HG02884 (cell line): ENCODE data around the gene SUN1.
"Not testable (repeated sequence)": the region's sequence is repeated elsewhere in the genome, so short reads cannot be mapped to it uniquely, and the experiment has no call there.

Experiments
- ATAC-seq: cut with Tn5 transposase; IDR thresholded peaks from one replicate; pipeline ENCODE4 v1.9.1; 2021; ENCODE audit warnings: mild to moderate bottlenecking, moderate library complexity; ENCODE audit not compliant: unreplicated experiment

SUN1 gene

GRCh38 chr7:901041-901387, 68.7 kb downstream of the SUN1 start:
- ATAC-seq, result no peak

DNA sequence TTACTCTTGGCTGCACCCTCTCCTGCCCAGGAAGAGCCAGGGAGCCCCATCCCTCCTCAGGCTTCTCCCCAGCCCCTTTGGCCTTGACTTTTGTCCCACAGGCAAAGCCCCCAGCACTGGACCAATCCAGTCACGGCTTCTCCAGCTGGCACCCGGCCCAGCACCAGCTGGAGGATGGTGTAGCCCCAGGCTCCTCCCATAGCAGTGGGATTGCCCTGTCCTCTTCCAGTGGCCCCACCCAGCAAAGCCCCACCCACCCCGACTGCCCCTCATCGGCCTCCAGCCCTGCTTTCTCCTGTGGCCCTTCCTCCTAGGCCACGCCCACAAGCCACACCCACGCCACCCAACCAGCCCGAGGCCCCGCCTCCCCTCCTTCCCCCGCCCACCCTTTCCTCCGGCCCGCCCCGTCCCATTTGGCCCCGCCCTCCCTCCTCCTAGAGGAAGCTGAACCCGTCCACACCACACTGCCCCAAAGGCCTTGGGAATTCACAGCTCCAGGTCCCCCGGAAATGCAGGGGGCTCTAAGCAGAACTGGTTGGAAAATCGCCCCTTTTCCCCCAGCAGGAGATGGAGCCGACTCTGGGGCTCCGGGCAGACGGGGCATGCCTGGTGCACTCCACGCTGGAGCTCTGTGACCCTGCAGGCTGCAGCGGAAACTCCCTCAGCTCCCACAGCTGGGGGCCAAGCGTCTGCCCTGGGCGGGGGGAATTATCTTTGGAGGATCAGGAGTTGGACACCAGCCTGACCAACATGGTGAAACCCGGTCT, 69.3 kb downstream of the SUN1 start:
- no peak for ATAC-seq

DNA sequence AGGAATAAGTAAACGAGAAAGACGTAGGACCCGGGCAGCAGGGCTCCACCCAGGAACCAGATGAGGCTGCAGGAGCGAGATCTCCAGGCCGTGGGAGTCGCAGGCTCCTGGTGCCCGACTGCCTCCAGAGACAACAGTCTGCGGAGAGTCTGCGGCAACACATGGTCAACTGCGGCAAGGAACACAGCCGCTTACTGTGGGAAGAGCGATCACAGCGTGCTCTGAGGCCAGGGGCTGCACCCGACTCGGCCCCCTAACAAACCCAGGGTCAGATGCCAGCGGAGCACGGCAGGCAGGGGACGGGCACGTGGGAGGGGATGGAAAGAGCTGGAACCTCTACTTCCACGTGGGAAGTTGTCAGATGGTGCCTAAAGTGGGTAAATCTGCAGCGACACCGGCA, 70.7 kb downstream of the SUN1 start:
- ATAC-seq, result no peak

GRCh38 chr7:903921-904755, 71.9 kb downstream of the SUN1 start:
- no peak for ATAC-seq

DNA sequence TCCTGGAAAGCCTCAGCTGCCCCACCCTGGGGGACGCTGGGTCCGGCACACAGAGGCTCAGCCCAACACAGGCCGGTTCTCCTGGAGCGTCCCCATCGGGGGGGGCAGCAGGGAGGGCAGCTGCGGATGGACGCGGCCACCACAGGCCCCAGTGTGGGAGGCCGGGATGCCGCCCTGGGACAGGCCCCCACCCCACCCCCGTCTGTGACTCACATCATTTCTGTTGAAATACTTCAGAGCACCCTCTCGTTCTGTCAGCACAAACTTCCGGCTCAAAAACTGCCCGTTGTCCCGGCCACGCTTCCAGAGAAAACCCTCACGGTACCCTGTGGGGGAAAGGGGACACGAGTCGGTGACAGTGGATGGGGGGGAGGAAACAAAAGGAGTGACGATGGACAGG, 72.6 kb downstream of the SUN1 start:
- no peak for ATAC-seq

GRCh38 chr7:906776-907157, 74.5 kb downstream of the SUN1 start:
- no peak for ATAC-seq

DNA sequence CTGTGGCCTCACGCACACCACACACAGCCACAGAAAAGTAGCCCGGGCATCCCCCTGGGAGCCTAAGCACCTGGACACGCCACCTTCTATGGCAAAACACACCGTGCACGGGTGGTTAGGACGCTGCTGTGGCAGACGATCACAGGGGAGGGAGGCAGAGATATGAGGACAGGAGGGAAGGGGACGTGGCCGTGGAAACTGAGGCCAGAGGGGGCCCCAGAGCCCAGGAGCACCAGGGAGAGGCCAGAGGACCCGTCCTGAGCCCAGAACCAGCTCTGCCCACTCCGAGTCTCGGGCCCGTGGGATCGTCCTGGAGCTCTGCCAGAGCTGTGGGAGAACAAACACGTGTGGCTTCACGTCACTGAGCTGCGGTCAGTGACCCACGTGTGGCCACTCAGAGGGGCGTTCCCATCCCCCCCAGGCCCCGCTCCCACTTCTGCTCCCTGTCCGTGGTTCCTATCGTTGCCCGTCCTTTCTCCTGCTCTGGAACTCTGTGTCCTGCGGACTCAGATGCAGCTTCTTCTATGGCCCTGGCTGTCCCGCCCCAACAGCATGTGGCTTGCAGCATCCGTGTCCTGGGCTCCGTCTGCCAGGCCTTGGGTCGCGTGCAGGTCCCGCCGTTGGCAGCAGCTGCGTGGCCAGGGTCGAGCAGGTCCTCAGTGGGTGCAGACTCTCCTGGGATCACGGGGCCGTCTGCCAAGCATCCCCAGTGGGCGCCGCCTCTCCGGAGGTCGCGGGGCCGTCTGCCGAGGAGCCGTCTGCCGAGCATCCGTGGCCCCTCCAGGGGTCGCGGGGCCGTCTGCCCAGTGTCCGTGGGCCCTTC, 75.1 kb downstream of the SUN1 start:
- no peak for ATAC-seq

DNA sequence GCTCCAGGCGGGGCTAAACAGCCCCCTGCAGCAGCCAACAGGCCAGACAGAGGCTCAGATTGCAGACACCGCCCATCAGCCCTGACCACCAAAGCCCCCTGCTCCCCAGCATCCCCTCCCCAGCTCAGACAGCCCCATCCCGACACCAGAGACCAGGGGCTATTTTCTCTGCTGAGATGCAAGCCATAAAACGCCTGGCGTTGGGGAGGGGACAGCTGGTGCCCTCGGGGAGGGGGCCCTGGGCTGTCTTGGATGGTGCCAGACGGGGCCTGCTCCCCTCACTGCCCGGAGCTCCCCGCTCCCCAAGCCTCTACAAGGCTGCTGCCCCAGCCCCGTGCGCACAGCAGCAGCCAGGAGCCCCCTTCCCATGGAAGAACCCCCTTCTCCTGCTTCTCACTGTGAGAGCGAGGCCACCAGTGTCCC, 75.9 kb downstream of the SUN1 start:
- ATAC-seq, result no peak

DNA sequence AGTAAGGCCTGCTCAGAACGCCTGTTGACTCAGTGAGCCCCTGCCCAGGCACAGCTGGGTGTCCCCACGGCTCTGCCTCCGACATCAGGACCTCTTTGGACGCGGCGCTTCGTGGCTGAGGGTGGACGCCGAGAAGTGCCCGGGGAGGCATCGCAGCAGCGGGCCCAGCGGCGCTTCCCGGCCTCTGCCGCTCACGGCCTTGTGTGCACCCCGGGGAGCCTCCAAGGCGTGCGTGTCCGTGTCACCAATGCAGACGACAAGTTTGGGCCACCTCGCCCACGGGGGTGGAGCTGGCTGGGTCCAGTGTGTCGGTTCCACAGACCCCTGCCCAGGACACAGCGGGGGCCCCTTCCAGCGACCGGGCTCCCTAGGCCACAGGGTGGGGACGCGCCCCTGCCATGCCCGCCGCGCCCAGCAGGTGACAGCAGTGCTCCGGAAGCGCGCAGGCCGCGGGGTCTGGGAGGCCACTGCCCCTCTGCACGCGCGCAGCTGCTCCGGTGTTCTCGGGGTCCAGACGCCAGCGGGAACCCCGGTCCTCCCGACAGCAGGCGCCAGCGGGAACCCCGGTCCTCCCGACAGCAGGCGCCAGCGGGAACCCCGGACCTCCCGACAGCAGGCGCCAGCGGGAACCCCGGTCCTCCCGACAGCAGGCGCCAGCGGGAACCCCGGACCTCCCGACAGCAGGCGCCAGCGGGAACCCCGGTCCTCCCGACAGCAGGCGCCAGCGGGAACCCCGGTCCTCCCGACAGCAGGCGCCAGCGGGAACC, 76.5 kb downstream of the SUN1 start:
- ATAC-seq, result not testable (repeated sequence)

DNA sequence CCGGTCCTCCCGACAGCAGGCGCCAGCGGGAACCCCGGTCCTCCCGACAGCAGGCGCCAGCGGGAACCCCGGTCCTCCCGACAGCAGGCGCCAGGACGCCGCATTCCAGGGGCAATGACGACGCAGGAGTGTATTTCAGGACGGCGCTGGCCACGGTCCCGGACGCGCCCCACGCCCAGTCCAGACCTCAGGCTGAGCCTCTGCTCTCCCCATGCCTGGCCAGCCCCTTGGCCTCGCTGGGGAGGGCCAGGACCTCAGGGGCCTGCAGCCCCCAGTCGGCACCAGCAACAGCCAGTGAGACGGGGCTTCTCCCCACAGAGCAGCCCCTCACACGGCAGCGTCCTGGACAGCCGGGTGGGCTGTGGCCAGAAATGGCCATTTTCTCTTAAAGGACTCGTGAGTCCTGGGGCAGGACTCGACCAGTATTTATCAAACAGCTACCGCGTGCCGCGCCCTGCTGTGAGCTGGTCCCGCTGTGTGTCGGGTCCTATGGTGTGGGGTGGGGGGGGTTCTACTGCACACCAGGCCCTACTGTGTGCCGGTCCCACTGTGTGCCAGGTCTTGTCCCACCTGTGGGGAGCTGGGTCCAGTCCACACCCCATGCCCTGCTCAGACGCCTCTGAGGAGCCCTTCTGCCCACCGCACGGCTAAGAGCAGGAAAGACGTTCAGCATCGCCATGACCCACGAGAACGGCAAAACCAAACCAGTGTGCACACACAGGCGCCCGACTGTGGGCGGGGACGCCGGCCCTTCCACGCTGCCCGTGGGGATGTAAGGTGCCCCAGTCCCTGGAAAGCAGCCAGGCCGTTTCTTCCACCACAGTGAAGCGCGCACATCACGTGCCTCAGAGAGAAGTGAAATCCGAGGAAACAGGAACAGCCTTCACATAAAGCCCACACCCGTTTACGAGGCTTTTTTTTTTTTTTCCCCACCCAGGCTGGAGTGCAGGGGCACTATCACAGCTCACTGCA, 77.4 kb downstream of the SUN1 start:
- ATAC-seq, result no peak

GRCh38 chr7:910441-910861, 78.2 kb downstream of the SUN1 start:
- ATAC-seq, result no peak

- no peak for ATAC-seq
Observed at GRCh38 chr7:910931-911431, 78.7 kb downstream of the SUN1 start.

DNA sequence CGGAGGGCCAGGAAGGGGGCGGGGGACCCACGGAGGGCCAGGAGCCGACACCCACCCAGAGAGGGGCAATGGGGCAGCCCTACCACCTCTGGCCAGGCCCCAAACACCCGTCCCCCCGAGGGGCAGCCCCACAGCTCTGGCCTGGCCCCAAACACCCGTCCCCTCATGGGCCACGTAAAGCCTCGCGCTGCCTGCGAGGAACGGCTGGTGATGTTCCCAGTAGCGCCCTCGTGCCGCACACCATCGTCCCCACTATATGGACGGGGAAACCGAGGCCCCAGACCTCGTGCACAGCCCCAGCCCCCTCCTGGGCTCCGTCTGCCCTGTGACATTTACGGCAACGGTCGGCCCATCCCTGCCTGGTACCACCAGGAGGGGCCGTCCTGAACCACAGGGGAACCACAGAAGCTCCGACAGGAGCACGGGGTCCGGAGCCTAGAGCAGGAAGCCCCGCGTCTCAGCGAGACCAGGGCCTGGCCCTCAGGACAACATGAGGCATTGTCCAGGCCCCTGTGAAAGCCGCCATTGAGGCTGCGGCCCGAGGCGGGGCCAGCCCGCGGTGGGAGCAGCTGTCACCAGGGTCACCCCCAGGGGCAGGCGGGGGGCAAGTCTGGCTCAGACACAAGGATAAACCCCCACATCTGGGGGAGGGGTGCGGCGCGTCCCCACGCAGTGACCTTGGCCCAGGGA, 79.7 kb downstream of the SUN1 start:
- no peak for ATAC-seq

DNA sequence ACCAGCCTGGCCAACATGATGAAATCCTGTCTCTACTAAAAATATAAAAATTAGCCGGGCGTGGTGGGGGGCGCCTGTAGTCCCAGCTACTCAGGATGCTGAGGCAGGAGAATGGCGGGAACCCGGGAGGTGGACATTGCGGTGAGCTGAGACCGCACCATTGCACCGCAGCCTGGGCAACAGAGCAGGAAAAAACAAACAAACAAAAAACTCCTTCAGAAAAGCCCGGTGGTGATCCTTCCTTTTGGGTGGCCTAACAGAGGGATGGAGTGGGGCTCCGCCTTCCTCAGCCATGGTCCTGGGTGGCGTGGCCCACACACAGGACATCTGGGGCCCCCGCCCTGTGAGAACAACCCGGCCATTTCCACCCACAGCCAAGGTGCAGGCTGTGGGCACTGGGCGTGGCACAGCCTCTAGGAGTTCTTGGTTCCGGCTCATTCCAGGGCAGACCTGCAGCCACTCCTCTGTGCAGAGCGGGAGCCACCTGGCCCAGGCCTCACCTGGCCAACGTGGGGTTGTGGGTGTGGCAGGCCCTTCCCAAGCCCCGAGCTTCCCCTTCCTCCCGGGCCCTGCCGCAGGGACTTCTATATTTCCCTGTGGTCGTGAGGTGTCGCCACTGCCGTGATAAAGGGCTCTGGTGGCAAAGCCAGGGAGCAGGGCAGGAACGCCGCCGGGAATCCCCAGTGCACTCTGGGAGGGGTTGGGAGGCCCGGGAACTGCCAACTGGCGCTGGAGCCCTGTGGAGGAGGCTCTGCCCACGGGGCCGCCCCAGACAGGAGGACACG, 81.7 kb downstream of the SUN1 start:
- no peak for ATAC-seq

DNA sequence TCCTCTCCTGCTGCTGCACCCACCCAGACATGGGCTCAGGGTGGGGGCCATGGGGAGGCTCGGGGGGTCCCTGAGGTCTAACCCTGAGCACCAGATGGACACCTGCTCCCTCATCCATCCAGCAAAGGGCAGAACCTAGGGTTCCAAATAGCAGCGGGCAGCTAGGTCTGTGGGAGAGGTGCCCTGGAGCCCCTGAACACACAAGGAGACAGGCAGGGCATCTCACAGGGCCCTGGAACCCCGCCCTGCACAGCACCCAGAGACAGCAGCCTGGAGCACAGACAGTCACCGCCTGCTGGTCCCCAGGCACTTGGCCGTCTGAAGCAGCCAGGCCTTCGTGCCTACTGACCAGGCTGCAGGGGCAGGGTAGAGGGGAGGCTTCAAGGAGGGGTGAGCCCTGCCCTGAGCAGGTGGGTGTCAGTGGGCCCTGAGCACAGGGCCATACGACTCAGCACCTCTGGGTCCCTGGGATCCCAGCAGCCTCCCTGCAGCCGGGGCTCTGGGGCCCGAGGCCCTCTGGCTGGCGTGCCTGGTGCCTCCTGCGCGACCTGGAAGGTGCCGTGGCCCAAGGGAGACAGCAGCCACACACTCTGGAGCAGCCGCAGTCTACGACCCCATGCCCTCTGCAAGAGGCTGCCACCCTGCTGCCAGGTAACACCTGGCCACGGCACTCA, 82.4 kb downstream of the SUN1 start:
- no peak for ATAC-seq

GRCh38 chr7:915291-916218, 83.3 kb downstream of the SUN1 start:
- ATAC-seq, result no peak
